HEK293 (cell line): ENCODE measurements around the gene FTO.

Experiments used
- CTCF ChIA-PET: fragments of 350-600 bp; formaldehyde crosslinking; extraction: SDS; loops from one replicate; lab custom pipeline; 2021; ENCODE audit warnings: antibody characterized with exemption; lab: Yijun Ruan, JAX
- POLR2A ChIA-PET: fragments of 300-600 bp; formaldehyde crosslinking; extraction: SDS; loops from one replicate; lab custom pipeline; 2020; ENCODE audit warnings: antibody characterized with exemption, inconsistent platforms; lab: Yijun Ruan, JAX
- H3K27ac ChIP-seq: fragments of 200-500 bp; sonication (Bioruptor generic); 2 replicates; pipeline ENCODE4 v1.5.1; 2014; ENCODE audit warnings: low read depth, low read length, control low read depth, inconsistent platforms; ENCODE audit errors: extremely low read depth
- H3K36me3 ChIP-seq, 2 experiments: fragments of 200-500 bp in 1 of 2; sonication (Bioruptor generic) in 1 of 2; 1 replicate in 1 of 2; 2 replicates in 1 of 2; pipeline ENCODE4 v1.5.1; 2014 to 2017; ENCODE audit warnings: inconsistent platforms in 2 of 2, low read length in 2 of 2; ENCODE audit not compliant: control insufficient read depth in 2 of 2, insufficient read depth in 1 of 2
- H3K4me1 ChIP-seq: fragments of 200-500 bp; sonication (Bioruptor generic); 2 replicates; pipeline ENCODE4 v1.5.1; 2014; ENCODE audit warnings: mild to moderate bottlenecking, low read length, inconsistent platforms; ENCODE audit not compliant: control insufficient read depth, insufficient read depth
- H3K4me3 ChIP-seq: 2 replicates; pipeline ENCODE4 v1.5.1; 2011; ENCODE audit warnings: low read depth, mild to moderate bottlenecking, control low read depth, low read length, moderate library complexity
- H3K9me3 ChIP-seq: fragments of 200-500 bp; sonication (Bioruptor generic); 2 replicates; pipeline ENCODE4 v1.5.1; 2014; ENCODE audit warnings: low read depth, low read length, inconsistent platforms; ENCODE audit not compliant: control insufficient read depth, insufficient read depth
- CTCF ChIP-seq: fragments of 450-650 bp; formaldehyde crosslinking; IDR thresholded peaks from 2 replicates; pipeline ENCODE4 v1.5.1; 2016; ENCODE audit warnings: missing biosample characterization, missing genetic modification characterization
- ZBTB48 ChIP-seq: fragments of 450-650 bp; formaldehyde crosslinking; IDR thresholded peaks from 2 replicates; pipeline ENCODE4 v1.5.1; 2016; ENCODE audit warnings: missing biosample characterization, missing genetic modification characterization
- ZBTB6 ChIP-seq: fragments of 450-650 bp; formaldehyde crosslinking; IDR thresholded peaks from 2 replicates; pipeline ENCODE4 v1.5.1; 2017; ENCODE audit warnings: missing biosample characterization, missing genetic modification characterization
- ZNF10 ChIP-seq: fragments of 450-650 bp; formaldehyde crosslinking; IDR thresholded peaks from 2 replicates; pipeline ENCODE4 v1.5.1; 2017; ENCODE audit warnings: missing biosample characterization, missing genetic modification characterization
- ZNF16 ChIP-seq: fragments of 450-650 bp; formaldehyde crosslinking; IDR thresholded peaks from 2 replicates; pipeline ENCODE4 v1.5.1; 2016; ENCODE audit warnings: low read depth, missing biosample characterization, missing genetic modification characterization
- ZNF211 ChIP-seq: fragments of 450-650 bp; formaldehyde crosslinking; IDR thresholded peaks from 2 replicates; pipeline ENCODE4 v1.5.1; 2016; ENCODE audit warnings: low read depth, missing biosample characterization, missing genetic modification characterization
- ZNF221 ChIP-seq: fragments of 450-650 bp; formaldehyde crosslinking; IDR thresholded peaks from 2 replicates; pipeline ENCODE4 v1.5.1; 2017; ENCODE audit warnings: missing biosample characterization, missing genetic modification characterization, borderline replicate concordance
- ZNF292 ChIP-seq: fragments of 450-650 bp; formaldehyde crosslinking; IDR thresholded peaks from 2 replicates; pipeline ENCODE4 v1.5.1; 2016; ENCODE audit warnings: low read depth, missing biosample characterization, missing genetic modification characterization, borderline replicate concordance
- ZNF600 ChIP-seq: fragments of 450-650 bp; formaldehyde crosslinking; IDR thresholded peaks from 2 replicates; pipeline ENCODE4 v1.5.1; 2016; ENCODE audit warnings: missing biosample characterization, missing genetic modification characterization
- TF ChIP-seq, protein P1 (sequence below): fragments of 450-650 bp; formaldehyde crosslinking; IDR thresholded peaks from 2 replicates; pipeline ENCODE4 v1.5.1; 2016; ENCODE audit warnings: missing biosample characterization, missing genetic modification characterization
- TF ChIP-seq, protein P2 (sequence below): fragments of 450-650 bp; formaldehyde crosslinking; IDR thresholded peaks from 2 replicates; pipeline ENCODE4 v1.5.1; 2017; ENCODE audit warnings: missing biosample characterization, missing genetic modification characterization
- TF ChIP-seq, protein P3 (sequence below): fragments of 450-650 bp; formaldehyde crosslinking; IDR thresholded peaks from 2 replicates; pipeline ENCODE4 v1.5.1; 2016; ENCODE audit warnings: missing biosample characterization, missing genetic modification characterization
- TF ChIP-seq, protein P4 (sequence below): fragments of 450-650 bp; formaldehyde crosslinking; IDR thresholded peaks from 2 replicates; pipeline ENCODE4 v1.5.1; 2016; ENCODE audit warnings: missing biosample characterization, missing genetic modification characterization, borderline replicate concordance

Gene FTO

DNA sequence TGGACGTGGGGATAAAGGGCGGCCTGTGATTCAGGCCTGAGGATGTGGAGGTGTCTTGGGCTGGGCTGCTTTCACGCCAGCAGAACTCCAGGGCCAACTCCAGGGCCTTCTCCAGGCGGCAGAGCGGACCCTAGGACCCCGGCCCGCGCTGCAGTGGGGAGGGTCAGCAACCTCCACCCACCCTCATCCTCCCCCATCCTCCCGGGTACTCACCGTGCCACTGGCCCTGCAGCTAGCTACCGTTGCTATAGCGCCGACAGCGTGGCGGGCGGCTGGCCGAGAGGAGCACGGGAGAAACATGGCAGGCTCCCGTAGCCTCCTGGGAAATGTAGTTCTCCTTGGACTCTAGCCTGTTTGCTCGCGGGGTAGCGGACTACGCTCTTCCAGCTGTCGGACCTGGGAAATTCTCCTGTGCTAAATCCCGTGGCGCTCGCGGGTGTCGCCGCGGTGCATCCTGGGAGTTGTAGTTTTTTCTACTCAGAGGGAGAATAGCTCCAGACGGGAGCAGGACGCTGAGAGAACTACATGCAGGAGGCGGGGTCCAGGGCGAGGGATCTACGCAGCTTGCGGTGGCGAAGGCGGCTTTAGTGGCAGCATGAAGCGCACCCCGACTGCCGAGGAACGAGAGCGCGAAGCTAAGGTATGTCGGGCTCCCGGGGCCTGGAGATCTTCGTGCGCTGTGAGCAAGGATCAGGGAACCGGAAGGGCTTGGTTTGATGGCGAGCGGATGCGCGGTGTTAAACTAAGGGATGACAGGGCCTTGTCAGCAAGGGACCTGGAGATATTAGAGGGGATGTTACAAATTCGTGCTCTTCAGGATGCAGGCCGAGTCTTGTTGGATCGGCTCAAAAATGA lies at the start of gene FTO, which contains the start of gene RPGRIP1L (continued):
- TF ChIP-seq, protein P1, sequence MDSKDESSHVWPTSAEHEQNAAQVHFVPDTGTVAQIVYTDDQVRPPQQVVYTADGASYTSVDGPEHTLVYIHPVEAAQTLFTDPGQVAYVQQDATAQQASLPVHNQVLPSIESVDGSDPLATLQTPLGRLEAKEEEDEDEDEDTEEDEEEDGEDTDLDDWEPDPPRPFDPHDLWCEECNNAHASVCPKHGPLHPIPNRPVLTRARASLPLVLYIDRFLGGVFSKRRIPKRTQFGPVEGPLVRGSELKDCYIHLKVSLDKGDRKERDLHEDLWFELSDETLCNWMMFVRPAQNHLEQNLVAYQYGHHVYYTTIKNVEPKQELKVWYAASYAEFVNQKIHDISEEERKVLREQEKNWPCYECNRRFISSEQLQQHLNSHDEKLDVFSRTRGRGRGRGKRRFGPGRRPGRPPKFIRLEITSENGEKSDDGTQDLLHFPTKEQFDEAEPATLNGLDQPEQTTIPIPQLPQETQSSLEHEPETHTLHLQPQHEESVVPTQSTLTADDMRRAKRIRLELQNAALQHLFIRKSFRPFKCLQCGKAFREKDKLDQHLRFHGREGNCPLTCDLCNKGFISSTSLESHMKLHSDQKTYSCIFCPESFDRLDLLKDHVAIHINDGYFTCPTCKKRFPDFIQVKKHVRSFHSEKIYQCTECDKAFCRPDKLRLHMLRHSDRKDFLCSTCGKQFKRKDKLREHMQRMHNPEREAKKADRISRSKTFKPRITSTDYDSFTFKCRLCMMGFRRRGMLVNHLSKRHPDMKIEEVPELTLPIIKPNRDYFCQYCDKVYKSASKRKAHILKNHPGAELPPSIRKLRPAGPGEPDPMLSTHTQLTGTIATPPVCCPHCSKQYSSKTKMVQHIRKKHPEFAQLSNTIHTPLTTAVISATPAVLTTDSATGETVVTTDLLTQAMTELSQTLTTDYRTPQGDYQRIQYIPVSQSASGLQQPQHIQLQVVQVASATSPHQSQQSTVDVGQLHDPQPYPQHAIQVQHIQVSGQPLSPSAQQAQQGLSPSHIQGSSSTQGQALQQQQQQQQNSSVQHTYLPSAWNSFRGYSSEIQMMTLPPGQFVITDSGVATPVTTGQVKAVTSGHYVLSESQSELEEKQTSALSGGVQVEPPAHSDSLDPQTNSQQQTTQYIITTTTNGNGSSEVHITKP (tag by site-specific recombination): peak; percentile 75

- H3K27ac ChIP-seq: no peak overlapping the region
- POLR2A ChIA-PET: no interaction called here
- TF ChIP-seq, protein P2, sequence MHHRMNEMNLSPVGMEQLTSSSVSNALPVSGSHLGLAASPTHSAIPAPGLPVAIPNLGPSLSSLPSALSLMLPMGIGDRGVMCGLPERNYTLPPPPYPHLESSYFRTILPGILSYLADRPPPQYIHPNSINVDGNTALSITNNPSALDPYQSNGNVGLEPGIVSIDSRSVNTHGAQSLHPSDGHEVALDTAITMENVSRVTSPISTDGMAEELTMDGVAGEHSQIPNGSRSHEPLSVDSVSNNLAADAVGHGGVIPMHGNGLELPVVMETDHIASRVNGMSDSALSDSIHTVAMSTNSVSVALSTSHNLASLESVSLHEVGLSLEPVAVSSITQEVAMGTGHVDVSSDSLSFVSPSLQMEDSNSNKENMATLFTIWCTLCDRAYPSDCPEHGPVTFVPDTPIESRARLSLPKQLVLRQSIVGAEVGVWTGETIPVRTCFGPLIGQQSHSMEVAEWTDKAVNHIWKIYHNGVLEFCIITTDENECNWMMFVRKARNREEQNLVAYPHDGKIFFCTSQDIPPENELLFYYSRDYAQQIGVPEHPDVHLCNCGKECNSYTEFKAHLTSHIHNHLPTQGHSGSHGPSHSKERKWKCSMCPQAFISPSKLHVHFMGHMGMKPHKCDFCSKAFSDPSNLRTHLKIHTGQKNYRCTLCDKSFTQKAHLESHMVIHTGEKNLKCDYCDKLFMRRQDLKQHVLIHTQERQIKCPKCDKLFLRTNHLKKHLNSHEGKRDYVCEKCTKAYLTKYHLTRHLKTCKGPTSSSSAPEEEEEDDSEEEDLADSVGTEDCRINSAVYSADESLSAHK: no peak
- TF ChIP-seq CTCF (tag by site-specific recombination): no peak
- no peak for TF ChIP-seq ZNF292 (tag by site-specific recombination)
- TF ChIP-seq ZNF16: no peak
- TF ChIP-seq ZBTB6 (tag by site-specific recombination): no peak
- no peak for TF ChIP-seq ZBTB48
- TF ChIP-seq, protein P3, sequence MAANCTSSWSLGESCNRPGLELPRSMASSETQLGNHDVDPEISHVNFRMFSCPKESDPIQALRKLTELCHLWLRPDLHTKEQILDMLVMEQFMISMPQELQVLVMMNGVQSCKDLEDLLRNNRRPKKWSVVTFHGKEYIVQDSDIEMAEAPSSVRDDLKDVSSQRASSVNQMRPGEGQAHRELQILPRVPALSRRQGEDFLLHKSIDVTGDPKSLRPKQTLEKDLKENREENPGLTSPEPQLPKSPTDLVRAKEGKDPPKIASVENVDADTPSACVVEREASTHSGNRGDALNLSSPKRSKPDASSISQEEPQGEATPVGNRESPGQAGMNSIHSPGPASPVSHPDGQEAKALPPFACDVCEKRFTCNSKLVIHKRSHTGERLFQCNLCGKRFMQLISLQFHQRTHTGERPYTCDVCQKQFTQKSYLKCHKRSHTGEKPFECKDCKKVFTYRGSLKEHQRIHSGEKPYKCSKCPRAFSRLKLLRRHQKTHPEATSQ (tag by site-specific recombination): no peak
- no peak for TF ChIP-seq ZNF600 (tag by site-specific recombination)
- TF ChIP-seq ZNF221: no peak
- TF ChIP-seq, protein P4, sequence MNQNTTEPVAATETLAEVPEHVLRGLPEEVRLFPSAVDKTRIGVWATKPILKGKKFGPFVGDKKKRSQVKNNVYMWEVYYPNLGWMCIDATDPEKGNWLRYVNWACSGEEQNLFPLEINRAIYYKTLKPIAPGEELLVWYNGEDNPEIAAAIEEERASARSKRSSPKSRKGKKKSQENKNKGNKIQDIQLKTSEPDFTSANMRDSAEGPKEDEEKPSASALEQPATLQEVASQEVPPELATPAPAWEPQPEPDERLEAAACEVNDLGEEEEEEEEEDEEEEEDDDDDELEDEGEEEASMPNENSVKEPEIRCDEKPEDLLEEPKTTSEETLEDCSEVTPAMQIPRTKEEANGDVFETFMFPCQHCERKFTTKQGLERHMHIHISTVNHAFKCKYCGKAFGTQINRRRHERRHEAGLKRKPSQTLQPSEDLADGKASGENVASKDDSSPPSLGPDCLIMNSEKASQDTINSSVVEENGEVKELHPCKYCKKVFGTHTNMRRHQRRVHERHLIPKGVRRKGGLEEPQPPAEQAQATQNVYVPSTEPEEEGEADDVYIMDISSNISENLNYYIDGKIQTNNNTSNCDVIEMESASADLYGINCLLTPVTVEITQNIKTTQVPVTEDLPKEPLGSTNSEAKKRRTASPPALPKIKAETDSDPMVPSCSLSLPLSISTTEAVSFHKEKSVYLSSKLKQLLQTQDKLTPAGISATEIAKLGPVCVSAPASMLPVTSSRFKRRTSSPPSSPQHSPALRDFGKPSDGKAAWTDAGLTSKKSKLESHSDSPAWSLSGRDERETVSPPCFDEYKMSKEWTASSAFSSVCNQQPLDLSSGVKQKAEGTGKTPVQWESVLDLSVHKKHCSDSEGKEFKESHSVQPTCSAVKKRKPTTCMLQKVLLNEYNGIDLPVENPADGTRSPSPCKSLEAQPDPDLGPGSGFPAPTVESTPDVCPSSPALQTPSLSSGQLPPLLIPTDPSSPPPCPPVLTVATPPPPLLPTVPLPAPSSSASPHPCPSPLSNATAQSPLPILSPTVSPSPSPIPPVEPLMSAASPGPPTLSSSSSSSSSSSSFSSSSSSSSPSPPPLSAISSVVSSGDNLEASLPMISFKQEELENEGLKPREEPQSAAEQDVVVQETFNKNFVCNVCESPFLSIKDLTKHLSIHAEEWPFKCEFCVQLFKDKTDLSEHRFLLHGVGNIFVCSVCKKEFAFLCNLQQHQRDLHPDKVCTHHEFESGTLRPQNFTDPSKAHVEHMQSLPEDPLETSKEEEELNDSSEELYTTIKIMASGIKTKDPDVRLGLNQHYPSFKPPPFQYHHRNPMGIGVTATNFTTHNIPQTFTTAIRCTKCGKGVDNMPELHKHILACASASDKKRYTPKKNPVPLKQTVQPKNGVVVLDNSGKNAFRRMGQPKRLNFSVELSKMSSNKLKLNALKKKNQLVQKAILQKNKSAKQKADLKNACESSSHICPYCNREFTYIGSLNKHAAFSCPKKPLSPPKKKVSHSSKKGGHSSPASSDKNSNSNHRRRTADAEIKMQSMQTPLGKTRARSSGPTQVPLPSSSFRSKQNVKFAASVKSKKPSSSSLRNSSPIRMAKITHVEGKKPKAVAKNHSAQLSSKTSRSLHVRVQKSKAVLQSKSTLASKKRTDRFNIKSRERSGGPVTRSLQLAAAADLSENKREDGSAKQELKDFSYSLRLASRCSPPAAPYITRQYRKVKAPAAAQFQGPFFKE: no peak
- TF ChIP-seq ZNF211 (tag by site-specific recombination): no peak
- TF ChIP-seq ZNF10 (tag by site-specific recombination): no peak
- TF ChIP-seq, all 188 proteins: peak for 0
- peaks cover 0 to 47% of the 10 kb centered on the region in 2 experiments; a peak in 2 of 3 replicates for H3K36me3 ChIP-seq
- CTCF ChIA-PET: no interaction called here
- H3K4me1 ChIP-seq: no peaks in the 10 kb centered on the region
- no peaks in the 10 kb centered on the region for H3K9me3 ChIP-seq
- H3K4me3 ChIP-seq: no peak overlapping the region
Observed at GRCh38 chr16:53654946-53655345, 49.0 kb upstream of the FTO start.
